HG02840 (cell line): ENCODE results near the gene UBE2M.
A peak's percentile ranks its signal among the peaks of the same experiment; 100 is the strongest.

Experiments used
- ATAC-seq: cut with Tn5 transposase; IDR thresholded peaks from one replicate; pipeline ENCODE4 v1.9.1; 2021; ENCODE audit warnings: mild to moderate bottlenecking, moderate library complexity, moderate number of reproducible peaks; ENCODE audit not compliant: unreplicated experiment, low FRiP score

The UBE2M gene

GRCh38 chr19:58556622-58557220, 1.7 kb downstream of the UBE2M start:
- ATAC-seq: no peak

- ATAC-seq: no peak
Measured at GRCh38 chr19:58555920-58556621, 2.3 kb downstream of the UBE2M start.

- no peak for ATAC-seq
Measured at GRCh38 chr19:58555369-58555885, 3.0 kb downstream of the UBE2M start.

GRCh38 chr19:58554494-58555368, 3.7 kb downstream of the UBE2M start, which contains the start of gene CHMP2A:
TSS of gene CHMP2A (minus strand) at chr19:58555105. CDS start at chr19:58554212, 893 bp downstream.
- ATAC-seq: peak; percentile 30

- ATAC-seq: no peak
Measured at GRCh38 chr19:58553799-58554493, 4.5 kb downstream of the UBE2M start.

GRCh38 chr19:58552655-58553054, 5.8 kb downstream of the UBE2M start:
- ATAC-seq: no peak

GRCh38 chr19:58551577-58552471, 6.6 kb downstream of the UBE2M start:
- no peak for ATAC-seq

GRCh38 chr19:58551123-58551497, 7.3 kb downstream of the UBE2M start:
- ATAC-seq: no peak

GRCh38 chr19:58550362-58551122, 7.9 kb downstream of the UBE2M start:
- no peak for ATAC-seq

GRCh38 chr19:58549664-58550361, 8.6 kb downstream of the UBE2M start:
- no peak for ATAC-seq

- no peak for ATAC-seq
Measured at GRCh38 chr19:58548859-58549663, 9.3 kb downstream of the UBE2M start.

- ATAC-seq: no peak
Measured at GRCh38 chr19:58547323-58548312, 10.8 kb downstream of the UBE2M start.

GRCh38 chr19:58546019-58546530, 12.3 kb downstream of the UBE2M start:
- no peak for ATAC-seq

- no peak for ATAC-seq
Measured at GRCh38 chr19:58545286-58546018, 13.0 kb downstream of the UBE2M start.

GRCh38 chr19:58544591-58545285, 13.7 kb downstream of the UBE2M start:
- peak; percentile 69 for ATAC-seq
